Brain pericyte (primary cell): ENCODE results near the gene HSFY1.
"Not testable (repeated sequence)": the region's sequence is repeated elsewhere in the genome, so short reads cannot be mapped to it uniquely, and the experiment has no call there.

Experiments
- DNase-seq: peaks from one replicate; pipeline ENCODE4 v3.0.0-alpha.2; 2012; ENCODE audit warnings: low read depth, low spot score

The HSFY1 gene, protein sequence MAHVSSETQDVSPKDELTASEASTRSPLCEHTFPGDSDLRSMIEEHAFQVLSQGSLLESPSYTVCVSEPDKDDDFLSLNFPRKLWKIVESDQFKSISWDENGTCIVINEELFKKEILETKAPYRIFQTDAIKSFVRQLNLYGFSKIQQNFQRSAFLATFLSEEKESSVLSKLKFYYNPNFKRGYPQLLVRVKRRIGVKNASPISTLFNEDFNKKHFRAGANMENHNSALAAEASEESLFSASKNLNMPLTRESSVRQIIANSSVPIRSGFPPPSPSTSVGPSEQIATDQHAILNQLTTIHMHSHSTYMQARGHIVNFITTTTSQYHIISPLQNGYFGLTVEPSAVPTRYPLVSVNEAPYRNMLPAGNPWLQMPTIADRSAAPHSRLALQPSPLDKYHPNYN

DNA sequence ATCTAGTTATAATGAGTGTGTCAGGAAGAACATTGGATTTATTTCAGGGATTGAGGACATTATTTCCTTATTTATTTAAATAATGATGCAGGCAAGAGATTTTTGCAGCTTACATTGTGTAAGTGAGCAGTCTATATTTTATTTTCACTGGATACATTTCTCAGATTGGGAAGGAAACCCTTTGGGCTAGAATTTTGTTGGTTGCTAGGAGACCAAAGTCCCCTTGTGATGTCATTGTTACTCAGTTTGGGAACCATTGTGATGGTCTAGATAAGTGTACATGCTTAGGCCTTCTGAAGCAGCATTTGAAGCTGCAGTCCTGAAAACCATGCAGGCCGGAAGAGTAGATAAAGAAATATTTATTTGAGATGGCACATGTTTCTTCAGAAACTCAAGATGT lies at the start of gene HSFY1:
TSS of gene HSFY1 (plus strand) at position 301 of the 400 bp plus-strand sequence. CDS start at position 369, 68 bp downstream.
- not testable (repeated sequence) for DNase-seq

DNA sequence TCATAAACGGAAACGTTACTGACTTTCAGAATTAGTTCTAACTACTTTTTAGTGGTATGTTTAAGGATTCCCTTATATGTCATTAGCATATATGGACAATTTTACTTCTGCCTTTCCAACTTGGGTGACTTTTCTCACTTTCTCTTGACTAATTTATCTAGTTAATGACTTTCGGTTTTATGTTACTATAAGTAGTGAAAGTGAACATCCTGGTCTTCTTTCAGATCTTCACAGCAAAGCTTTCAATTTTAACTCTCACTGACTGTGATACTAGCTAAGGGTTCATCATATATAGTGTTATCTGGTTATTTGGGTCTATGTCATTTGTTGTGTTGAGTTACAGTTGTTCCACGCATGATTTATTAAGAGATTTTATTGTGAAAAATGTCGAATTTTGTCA lies 42.3 kb upstream of the HSFY1 start:
- not testable (repeated sequence) for DNase-seq

DNA sequence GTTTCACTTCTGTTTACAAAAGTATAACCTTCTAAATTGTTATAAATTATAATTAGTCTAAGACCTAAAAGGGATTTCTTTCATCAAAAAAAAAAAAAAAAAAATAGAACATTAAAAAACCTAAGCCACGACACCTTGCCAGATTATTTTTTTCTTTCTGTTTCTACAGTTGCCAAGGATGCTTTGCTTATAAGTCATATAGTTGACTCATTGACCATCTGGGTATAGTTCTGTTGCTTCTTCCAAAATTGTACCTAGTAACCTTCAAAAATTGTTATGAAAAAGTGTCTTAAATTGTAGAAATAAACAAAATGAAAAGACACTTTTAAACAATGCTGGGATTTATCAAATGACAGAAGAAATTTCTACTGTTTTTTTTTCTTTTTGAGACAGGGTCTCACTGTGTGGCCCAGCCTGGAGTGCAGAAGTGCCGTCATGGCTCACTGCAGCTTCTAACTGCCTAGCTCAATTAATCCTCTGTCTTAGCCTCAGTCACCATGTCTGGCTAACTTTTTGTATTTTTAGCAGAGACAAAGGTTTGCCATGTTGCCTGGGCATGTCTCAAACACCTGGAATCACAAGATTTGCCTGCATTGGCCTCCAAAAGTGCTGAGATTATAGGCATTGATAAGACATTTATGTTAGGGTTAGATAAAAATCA lies 15.4 kb upstream of the HSFY1 start:
- DNase-seq, result not testable (repeated sequence)

DNA sequence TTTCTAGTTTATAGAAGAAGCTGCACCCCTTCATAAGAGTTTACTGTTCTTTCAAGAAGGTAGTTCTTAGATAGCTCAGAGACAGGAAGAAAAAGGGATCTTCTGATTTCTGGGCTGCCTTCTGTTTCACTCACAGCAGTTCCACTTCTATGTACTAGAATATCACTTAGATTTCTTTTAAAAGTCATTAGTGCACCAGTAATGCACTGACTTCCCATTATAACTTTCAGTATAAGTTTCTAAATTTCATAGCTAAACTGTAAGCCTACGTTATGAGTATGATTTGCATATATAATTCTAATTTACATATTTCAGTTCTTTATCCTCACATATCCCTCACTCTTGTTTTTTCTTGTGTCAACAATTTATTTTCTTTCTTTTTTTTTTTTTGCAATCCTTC lies 7.6 kb upstream of the HSFY1 start:
- DNase-seq, result not testable (repeated sequence)

DNA sequence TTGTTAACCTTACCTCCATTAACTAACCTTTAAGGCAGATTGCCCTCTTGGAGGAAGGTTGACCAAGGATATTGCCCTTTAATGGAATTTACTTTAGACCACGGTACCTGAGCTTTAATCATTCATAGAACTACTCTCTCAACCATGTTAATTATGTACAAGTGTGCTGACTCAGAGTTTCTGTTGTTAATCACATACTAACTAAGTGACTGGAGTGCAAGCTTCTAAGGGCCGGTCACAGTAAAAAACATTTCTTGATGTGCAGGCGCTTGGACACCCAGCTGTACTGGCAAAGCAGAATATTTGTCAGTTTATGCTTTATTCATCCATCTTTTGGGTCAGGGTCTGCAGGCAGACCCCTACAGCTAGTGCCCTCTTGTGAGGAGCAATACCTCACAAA lies 6.6 kb downstream of the HSFY1 start:
- not testable (repeated sequence) for DNase-seq

DNA sequence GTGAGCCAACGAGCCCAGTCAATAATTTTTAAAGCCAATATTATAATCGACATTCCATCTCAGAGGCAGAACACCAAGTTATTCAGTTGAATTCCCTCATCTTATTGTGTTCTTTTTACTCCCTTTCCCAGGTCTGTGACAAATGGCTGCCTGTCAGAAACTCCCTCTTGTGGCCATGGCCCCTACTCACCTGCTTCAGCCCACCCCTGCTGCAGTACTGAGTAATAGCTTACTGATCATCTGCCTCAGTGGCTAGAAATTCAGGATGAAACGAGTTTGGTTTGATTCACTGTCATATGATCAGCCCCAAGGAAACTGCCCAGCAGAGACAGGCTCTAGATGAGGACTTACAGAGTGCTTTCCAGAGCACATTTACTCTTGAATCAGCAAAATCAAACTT lies 19.4 kb downstream of the HSFY1 start:
- DNase-seq, result not testable (repeated sequence)
